GM10266 (cell line): ENCODE measurements around the gene RFX7.

ENCODE experiments used
- DNase-seq: peaks from one replicate; pipeline ENCODE4 v3.0.0; 2012; ENCODE audit errors: extremely low spot score
- TF ChIP-seq, protein P1 (sequence below): IDR thresholded peaks from 2 replicates; pipeline ENCODE4 v1.5.1; 2012; ENCODE audit warnings: mild to moderate bottlenecking, low read depth; ENCODE audit not compliant: control insufficient read depth, insufficient read depth; ENCODE audit errors: missing control alignments

Gene RFX7

DNA sequence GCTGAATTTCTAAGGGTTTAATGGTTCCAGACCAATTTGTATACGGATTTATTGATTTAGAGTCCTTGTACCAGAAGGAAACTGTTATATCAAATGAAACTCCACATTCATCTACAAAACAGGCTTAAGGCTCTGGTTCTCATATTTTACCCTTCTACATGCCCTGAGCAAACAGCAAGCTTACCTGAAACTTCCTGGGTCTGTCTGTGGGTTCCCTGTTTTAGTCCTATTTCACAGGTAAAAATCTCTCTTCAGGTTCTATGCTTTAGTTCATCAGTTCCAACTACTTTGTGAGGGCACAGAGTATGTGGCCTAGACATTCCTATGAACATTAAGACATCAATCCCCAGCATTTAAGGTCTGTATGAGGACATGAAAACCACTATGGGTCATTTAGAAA is 57.7 kb downstream of the RFX7 start:
- TF ChIP-seq, protein P1, sequence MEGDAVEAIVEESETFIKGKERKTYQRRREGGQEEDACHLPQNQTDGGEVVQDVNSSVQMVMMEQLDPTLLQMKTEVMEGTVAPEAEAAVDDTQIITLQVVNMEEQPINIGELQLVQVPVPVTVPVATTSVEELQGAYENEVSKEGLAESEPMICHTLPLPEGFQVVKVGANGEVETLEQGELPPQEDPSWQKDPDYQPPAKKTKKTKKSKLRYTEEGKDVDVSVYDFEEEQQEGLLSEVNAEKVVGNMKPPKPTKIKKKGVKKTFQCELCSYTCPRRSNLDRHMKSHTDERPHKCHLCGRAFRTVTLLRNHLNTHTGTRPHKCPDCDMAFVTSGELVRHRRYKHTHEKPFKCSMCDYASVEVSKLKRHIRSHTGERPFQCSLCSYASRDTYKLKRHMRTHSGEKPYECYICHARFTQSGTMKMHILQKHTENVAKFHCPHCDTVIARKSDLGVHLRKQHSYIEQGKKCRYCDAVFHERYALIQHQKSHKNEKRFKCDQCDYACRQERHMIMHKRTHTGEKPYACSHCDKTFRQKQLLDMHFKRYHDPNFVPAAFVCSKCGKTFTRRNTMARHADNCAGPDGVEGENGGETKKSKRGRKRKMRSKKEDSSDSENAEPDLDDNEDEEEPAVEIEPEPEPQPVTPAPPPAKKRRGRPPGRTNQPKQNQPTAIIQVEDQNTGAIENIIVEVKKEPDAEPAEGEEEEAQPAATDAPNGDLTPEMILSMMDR: no peak
- no peak for DNase-seq

GRCh38 chr15:56184516-56184915 is 59.2 kb downstream of the RFX7 start:
- TF ChIP-seq, protein P1: no peak
- DNase-seq: no peak

DNA sequence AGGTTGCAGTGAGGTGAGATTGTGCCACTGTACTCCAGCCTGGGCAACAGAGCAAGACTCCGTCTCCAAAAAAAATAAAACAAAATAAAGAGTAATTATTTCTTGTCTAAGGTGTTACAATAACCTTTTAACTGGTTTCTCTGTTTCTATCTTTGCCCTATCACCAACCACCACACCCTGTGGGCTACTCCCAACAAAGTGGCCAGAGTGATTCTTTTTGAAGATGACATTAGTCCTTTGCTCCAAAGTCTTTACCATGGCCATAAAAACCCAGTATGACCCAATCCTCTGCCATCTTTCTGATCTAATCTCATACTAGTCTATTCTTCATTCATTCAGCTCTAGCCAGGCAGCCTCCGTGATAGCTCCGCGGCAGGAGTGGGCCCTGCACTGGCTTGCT is 62.8 kb downstream of the RFX7 start:
- TF ChIP-seq, protein P1: no peak
- no peak for DNase-seq

DNA sequence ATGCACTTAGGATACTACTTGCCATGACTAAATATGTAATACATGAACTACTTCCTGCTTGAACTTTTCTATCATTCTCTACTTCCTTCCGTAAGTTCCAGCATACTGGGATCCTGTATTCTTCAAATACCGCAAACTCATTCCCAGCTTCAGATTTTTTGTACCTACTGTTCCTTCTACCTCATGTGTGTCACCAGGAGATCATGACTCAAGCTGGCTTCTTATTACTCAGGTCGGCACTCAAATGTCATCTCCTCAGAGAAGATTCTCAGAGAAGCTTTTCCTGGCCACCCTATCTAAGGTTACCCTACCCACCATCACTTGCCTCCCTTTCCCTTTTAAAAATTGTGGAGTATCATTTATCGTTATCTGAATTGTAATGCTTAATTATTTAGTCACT is 66.7 kb downstream of the RFX7 start:
- TF ChIP-seq, protein P1: no peak

GRCh38 chr15:56175788-56176187 is 67.9 kb downstream of the RFX7 start:
- TF ChIP-seq, protein P1: no peak

More for the DNA sequence above, 66.7 kb downstream of the RFX7 start:
- DNase-seq: no peak

DNA sequence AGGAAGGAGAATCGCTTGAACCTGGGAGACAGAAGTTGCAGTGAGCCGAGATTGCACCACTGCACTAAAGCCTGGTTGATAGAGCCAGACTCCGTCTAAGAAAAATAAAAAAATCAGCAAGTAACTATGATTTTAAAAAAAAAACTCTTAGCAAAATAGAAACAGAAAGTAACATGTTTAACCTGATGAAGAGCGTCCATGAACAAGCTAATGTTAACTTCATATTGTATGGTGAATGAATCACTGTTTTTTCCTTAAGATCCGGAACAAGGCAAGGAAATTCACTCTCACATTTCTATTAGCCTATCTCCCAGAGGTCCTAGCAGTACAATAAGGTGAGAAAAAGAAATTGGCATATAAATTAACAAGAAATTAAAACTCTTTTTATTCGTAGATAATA is 69.0 kb downstream of the RFX7 start:
- TF ChIP-seq, protein P1: no peak
- DNase-seq: no peak

More at GRCh38 chr15:56175788-56176187, 67.9 kb downstream of the RFX7 start:
- no peak for DNase-seq

- TF ChIP-seq, protein P1: no peak
- DNase-seq: no peak
Measured at GRCh38 chr15:56168394-56168793, 75.3 kb downstream of the RFX7 start.

DNA sequence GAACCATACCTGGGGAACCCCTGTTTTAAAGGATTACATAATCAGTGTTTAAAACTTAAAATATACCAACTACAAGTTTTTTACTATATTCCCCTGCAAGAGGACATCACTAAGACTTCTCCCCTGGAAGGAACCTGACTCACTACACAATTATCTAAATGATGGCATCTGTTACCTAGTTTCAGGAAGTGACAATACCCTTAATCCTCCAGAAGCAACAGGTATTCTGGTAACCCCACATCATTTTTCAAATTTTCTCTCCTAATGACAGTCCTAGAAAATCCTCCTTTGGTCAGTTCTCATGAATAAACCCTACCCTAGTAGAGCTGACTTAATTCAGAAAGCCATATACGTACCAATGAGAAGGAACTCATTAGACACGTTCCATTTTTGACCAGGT is 78.4 kb downstream of the RFX7 start:
- DNase-seq: no peak
- TF ChIP-seq, protein P1: no peak
